ENCODE measurements around the gene PHRF1. TPM values are rescaled to one million over a fixed set of nuclear protein-coding genes. Genes with fewer than 3 reads are reported as not detected.
"Not testable (repeated sequence)": the region's sequence is repeated elsewhere in the genome, so short reads cannot be mapped to it uniquely, and the experiment has no call there.

The PHRF1 gene
- total RNA-seq, 2 experiments from 2014 or later = 32.4 to 33.5 TPM

- intact Hi-C loops (cut with micrococcal nuclease) = loop anchor here (2.0 to 5.0 kb wide), 2 partner anchors 33 to 228 kb away; partner anchors contain the start of genes LRRC56 and SLC25A22
- peaks cover 2% of the 10 kb centered on the region for H3K36me3 Mint-ChIP-seq
- no peaks in the 10 kb centered on the region for H3K27me3 Mint-ChIP-seq
- H3K27ac Mint-ChIP-seq = peak overlapping the region; percentile 58
- no peaks in the 10 kb centered on the region for H3K9me3 Mint-ChIP-seq
- CTCF ChIA-PET = interaction anchor here (2.1 kb wide), 1 partner anchor 15 kb away, joined by 6 read pairs; no protein-coding TSS in a partner anchor
- H3K4me3 Mint-ChIP-seq = peak overlapping the region; percentile 75
- no peak for DNase-seq
- peaks cover 10% of the 10 kb centered on the region for H3K4me1 Mint-ChIP-seq (ENCODE audit: low read depth)
- POLR2A ChIA-PET = interaction anchor here (1.3 kb wide), 1 partner anchor 18 kb away, joined by 3 read pairs; no protein-coding TSS in a partner anchor
These were observed 6.9 kb upstream of the PHRF1 start for GRCh38 chr11:569158-569885.

GRCh38 chr11:571802-572185 is 4.5 kb upstream of the PHRF1 start:
- peaks cover 18% of the 10 kb centered on the region for H3K4me1 Mint-ChIP-seq (ENCODE audit: low read depth)
- DNase-seq = no peak
- ChIA-PET POLR2A (no interaction called here), CTCF (no interaction called here)
- H3K9me3 Mint-ChIP-seq = no peaks in the 10 kb centered on the region
- H3K36me3 Mint-ChIP-seq = peaks cover 2% of the 10 kb centered on the region
- no peak overlapping the region for H3K27ac Mint-ChIP-seq
- intact Hi-C loops (cut with micrococcal nuclease) = no loop called here
- peaks cover 5% of the 10 kb centered on the region for H3K27me3 Mint-ChIP-seq
- no peak overlapping the region for H3K4me3 Mint-ChIP-seq

GRCh38 chr11:573146-573759 is 3.0 kb upstream of the PHRF1 start:
- ChIA-PET POLR2A (no interaction called here), CTCF (no interaction called here)
- peaks cover 25% of the 10 kb centered on the region for H3K4me1 Mint-ChIP-seq (ENCODE audit: low read depth)
- intact Hi-C loops (cut with micrococcal nuclease) = no loop called here
- H3K9me3 Mint-ChIP-seq = no peaks in the 10 kb centered on the region
- DNase-seq = no peak
- no peak overlapping the region for H3K27ac Mint-ChIP-seq
- H3K27me3 Mint-ChIP-seq = peaks cover 5% of the 10 kb centered on the region
- H3K4me3 Mint-ChIP-seq = no peak overlapping the region
- H3K36me3 Mint-ChIP-seq = peaks cover 4% of the 10 kb centered on the region

GRCh38 chr11:574031-574570 is 2.2 kb upstream of the PHRF1 start:
- POLR2A ChIA-PET, H3K27me3 Mint-ChIP-seq, H3K27ac Mint-ChIP-seq, H3K36me3 Mint-ChIP-seq, H3K9me3 Mint-ChIP-seq, DNase-seq, CTCF ChIA-PET: not testable (repeated sequence)
- peak overlapping the region; percentile 83 for H3K4me3 Mint-ChIP-seq
- H3K4me1 Mint-ChIP-seq (ENCODE audit: low read depth) = peaks cover 32% of the 10 kb centered on the region
- intact Hi-C loops (cut with micrococcal nuclease) = loop anchor here (2.0 kb wide), 1 partner anchor 67 kb away; the partner anchor contains the start of gene RNH1

- H3K27me3 Mint-ChIP-seq = peaks cover 5% of the 10 kb centered on the region
- H3K9me3 Mint-ChIP-seq = no peaks in the 10 kb centered on the region
- POLR2A ChIA-PET = interaction anchor here (1.2 kb wide), 1 partner anchor 152 kb away, joined by 5 read pairs; no protein-coding TSS in a partner anchor
- peaks cover 4% of the 10 kb centered on the region for H3K36me3 Mint-ChIP-seq
- H3K27ac Mint-ChIP-seq = peak overlapping the region; percentile 65
- peaks cover 38% of the 10 kb centered on the region for H3K4me1 Mint-ChIP-seq (ENCODE audit: low read depth)
- CTCF ChIA-PET = interaction anchor here (1.1 to 1.6 kb wide), 4 partner anchors 20 to 144 kb away, joined by 4 to 6 read pairs (median 5); partner anchors contain the start of genes DEAF1 and TMEM80
- peak overlapping the region; percentile 83 for H3K4me3 Mint-ChIP-seq
- intact Hi-C loops (cut with micrococcal nuclease) = loop anchor here (1.0 to 5.0 kb wide), 3 partner anchors 43 to 121 kb away; partner anchors contain the start of genes DEAF1, IRF7, RNH1 and TMEM80
- no peak for DNase-seq
These were observed 1.5 kb upstream of the PHRF1 start for GRCh38 chr11:574632-575312.

GRCh38 chr11:575313-575995 is 816 bp upstream of the PHRF1 start:
- H3K36me3 Mint-ChIP-seq = peaks cover 5% of the 10 kb centered on the region
- peak overlapping the region; percentile 65 for H3K27ac Mint-ChIP-seq
- ChIA-PET POLR2A (interaction anchor here (0.7 to 1.4 kb wide), 12 partner anchors 9 to 234 kb away, joined by 3 to 6 read pairs (median 4); partner anchors contain the start of genes IRF7 and LRRC56), CTCF (interaction anchor here (0.9 to 1.6 kb wide), 7 partner anchors 16 to 147 kb away, joined by 3 to 6 read pairs (median 4); partner anchors contain the start of genes DEAF1 and TMEM80)
- intact Hi-C loops (cut with micrococcal nuclease) = loop anchor here (1.0 to 5.0 kb wide), 3 partner anchors 42 to 120 kb away; partner anchors contain the start of genes DEAF1, IRF7, RNH1 and TMEM80
- H3K9me3 Mint-ChIP-seq = no peaks in the 10 kb centered on the region
- H3K4me1 Mint-ChIP-seq (ENCODE audit: low read depth) = peaks cover 43% of the 10 kb centered on the region
- peak overlapping the region; percentile 83 for H3K4me3 Mint-ChIP-seq
- no peak for DNase-seq
- H3K27me3 Mint-ChIP-seq = peaks cover 5% of the 10 kb centered on the region

GRCh38 chr11:576811-577610 is 741 bp downstream of the PHRF1 start:
- H3K36me3 Mint-ChIP-seq = peaks cover 10% of the 10 kb centered on the region
- POLR2A ChIA-PET = interaction anchor here (0.6 to 1.4 kb wide), 4 partner anchors 10 to 39 kb away, joined by 3 to 5 read pairs (median 4); partner anchors contain the start of gene IRF7
- no peak for DNase-seq
- peaks cover 5% of the 10 kb centered on the region for H3K27me3 Mint-ChIP-seq
- H3K4me3 Mint-ChIP-seq = peak overlapping the region; percentile 87
- no peaks in the 10 kb centered on the region for H3K9me3 Mint-ChIP-seq
- peak overlapping the region; percentile 79 for H3K27ac Mint-ChIP-seq
- intact Hi-C loops (cut with micrococcal nuclease) = loop anchor here (1.0 to 5.0 kb wide), 3 partner anchors 17 to 40 kb away; partner anchors contain the start of genes IRF7, LMNTD2, LRRC56 and RASSF7
- CTCF ChIA-PET = interaction anchor here (0.8 to 1.5 kb wide), 2 partner anchors 22 to 58 kb away, joined by 3 to 4 read pairs; no protein-coding TSS in a partner anchor
- peaks cover 47% of the 10 kb centered on the region for H3K4me1 Mint-ChIP-seq (ENCODE audit: low read depth)

GRCh38 chr11:577611-577894 is 1.3 kb downstream of the PHRF1 start:
- POLR2A ChIA-PET = interaction anchor here (0.6 to 0.7 kb wide), 2 partner anchors 11 to 39 kb away, joined by 4 to 5 read pairs; no protein-coding TSS in a partner anchor
- intact Hi-C loops (cut with micrococcal nuclease) = loop anchor here (2.0 to 5.0 kb wide), 2 partner anchors 40 to 41 kb away; partner anchors contain the start of genes IRF7 and LRRC56
- Mint-ChIP-seq H3K27ac (peak overlapping the region; percentile 79), H3K9me3 (no peaks in the 10 kb centered on the region), H3K4me1 (ENCODE audit: low read depth) (peaks cover 47% of the 10 kb centered on the region), H3K36me3 (peaks cover 10% of the 10 kb centered on the region), H3K27me3 (peaks cover 5% of the 10 kb centered on the region), H3K4me3 (peak overlapping the region; percentile 87)
- no peak for DNase-seq
- CTCF ChIA-PET = interaction anchor here (0.8 to 1.5 kb wide), 3 partner anchors 18 to 58 kb away, joined by 3 to 4 read pairs (median 4); no protein-coding TSS in a partner anchor

- Mint-ChIP-seq H3K4me1 (ENCODE audit: low read depth) (peaks cover 47% of the 10 kb centered on the region), H3K27ac (no peak overlapping the region), H3K9me3 (no peaks in the 10 kb centered on the region), H3K4me3 (peak overlapping the region; percentile 87), H3K27me3 (peaks cover 5% of the 10 kb centered on the region), H3K36me3 (peaks cover 10% of the 10 kb centered on the region)
- ChIA-PET CTCF (interaction anchor here (0.7 to 1.5 kb wide), 3 partner anchors 19 to 357 kb away, joined by 4 read pairs; no protein-coding TSS in a partner anchor), POLR2A (no interaction called here)
- intact Hi-C loops (cut with micrococcal nuclease) = loop anchor here (5.0 kb wide), 1 partner anchor 39 kb away; the partner anchor contains the start of gene IRF7
- no peak for DNase-seq
These were observed 2.2 kb downstream of the PHRF1 start for GRCh38 chr11:578276-579035.

Data from activated CD4-positive, alpha-beta memory T cell treated with anti-CD3 and anti-CD28 coated beads for 36 hours (primary cell).